ENCODE results near the gene TCF12.

Gene TCF12

GRCh38 chr15:56968256-56968655 is 49.8 kb downstream of the TCF12 start:
- Histone ChIP-seq H2AFZ (ENCODE audit: low read length) (no peak overlapping the region), H4K20me1 (ENCODE audit: insufficient read depth, low read length) (peaks cover 4% of the 10 kb centered on the region; the same call in 1 of the 2 replicates), H3K4me2 (ENCODE audit: low read length) (no peak overlapping the region), H3K9ac (ENCODE audit: low read length) (no peak overlapping the region), H3K9me2 (ENCODE audit: low read depth, low read length) (no peaks in the 10 kb centered on the region), H3K4me1 (ENCODE audit: insufficient read depth, low read length, severe bottlenecking) (peaks cover 9% of the 10 kb centered on the region), H3K79me2 (ENCODE audit: insufficient read depth, low read length) (peaks cover 96% of the 10 kb centered on the region), H3K27ac (ENCODE audit: low read depth, low read length, poor library complexity, severe bottlenecking) (no peak overlapping the region), H3K9me3 (ENCODE audit: low read length) (no peaks in the 10 kb centered on the region), H3F3A (ENCODE audit: insufficient read depth, low read length) (0 out of 2 replicates have a peak, but pooled peaks cover 2% of the 10 kb centered on the region), H3K36me3 (ENCODE audit: insufficient read depth, low read length) (peaks cover 4% of the 10 kb centered on the region; the same call in 1 of the 2 replicates), H3K27me3 (ENCODE audit: insufficient read depth, low read length) (no peaks in the 10 kb centered on the region), H3K4me3 (ENCODE audit: low read depth, low read length, poor library complexity, severe bottlenecking) (no peak overlapping the region)
- TF ChIP-seq CTCF (IDR thresholded peaks at IDR 0.05; ENCODE audit: low read length) (no peak), EZH2 (IDR thresholded peaks at IDR 0.05; ENCODE audit: borderline replicate concordance, low read length) (no peak)

GRCh38 chr15:56968821-56969220 is 50.4 kb downstream of the TCF12 start:
- peaks cover 3% of the 10 kb centered on the region for H3K4me1 ChIP-seq (ENCODE audit: insufficient read depth, low read length, severe bottlenecking)
- no peak overlapping the region for H2AFZ ChIP-seq (ENCODE audit: low read length)
- no peak overlapping the region for H3K4me2 ChIP-seq (ENCODE audit: low read length)
- no peaks in the 10 kb centered on the region for H3K9me2 ChIP-seq (ENCODE audit: low read depth, low read length)
- H3F3A ChIP-seq (ENCODE audit: insufficient read depth, low read length): 0 out of 2 replicates have a peak, but pooled peaks cover 2% of the 10 kb centered on the region
- peaks cover 4% of the 10 kb centered on the region; the same call in 1 of the 2 replicates for H4K20me1 ChIP-seq (ENCODE audit: insufficient read depth, low read length)
- no peaks in the 10 kb centered on the region for H3K9me3 ChIP-seq (ENCODE audit: low read length)
- H3K27me3 ChIP-seq (ENCODE audit: insufficient read depth, low read length): no peaks in the 10 kb centered on the region
- H3K36me3 ChIP-seq (ENCODE audit: insufficient read depth, low read length): peaks cover 4% of the 10 kb centered on the region; the same call in 1 of the 2 replicates
- H3K27ac ChIP-seq (ENCODE audit: low read depth, low read length, poor library complexity, severe bottlenecking): no peak overlapping the region
- no peak overlapping the region for H3K9ac ChIP-seq (ENCODE audit: low read length)
- H3K79me2 ChIP-seq (ENCODE audit: insufficient read depth, low read length): peaks cover 96% of the 10 kb centered on the region
- TF ChIP-seq EZH2 (IDR thresholded peaks at IDR 0.05; ENCODE audit: borderline replicate concordance, low read length) (no peak), CTCF (IDR thresholded peaks at IDR 0.05; ENCODE audit: low read length) (no peak)
- H3K4me3 ChIP-seq (ENCODE audit: low read depth, low read length, poor library complexity, severe bottlenecking): no peak overlapping the region

GRCh38 chr15:56969265-56969895 is 50.9 kb downstream of the TCF12 start:
- Histone ChIP-seq H3K4me2 (ENCODE audit: low read length) (no peak overlapping the region), H4K20me1 (ENCODE audit: insufficient read depth, low read length) (peaks cover 4% of the 10 kb centered on the region; the same call in 1 of the 2 replicates), H3K4me1 (ENCODE audit: insufficient read depth, low read length, severe bottlenecking) (no peaks in the 10 kb centered on the region), H3K79me2 (ENCODE audit: insufficient read depth, low read length) (peaks cover 96% of the 10 kb centered on the region), H3K27me3 (ENCODE audit: insufficient read depth, low read length) (no peaks in the 10 kb centered on the region), H3K9ac (ENCODE audit: low read length) (no peak overlapping the region), H3F3A (ENCODE audit: insufficient read depth, low read length) (0 out of 2 replicates have a peak, but pooled peaks cover 2% of the 10 kb centered on the region), H3K9me2 (ENCODE audit: low read depth, low read length) (no peaks in the 10 kb centered on the region), H3K36me3 (ENCODE audit: insufficient read depth, low read length) (peaks cover 4% of the 10 kb centered on the region; the same call in 1 of the 2 replicates), H3K9me3 (ENCODE audit: low read length) (no peaks in the 10 kb centered on the region), H2AFZ (ENCODE audit: low read length) (no peak overlapping the region), H3K4me3 (ENCODE audit: low read depth, low read length, poor library complexity, severe bottlenecking) (no peak overlapping the region), H3K27ac (ENCODE audit: low read depth, low read length, poor library complexity, severe bottlenecking) (no peak overlapping the region)
- TF ChIP-seq CTCF (IDR thresholded peaks at IDR 0.05; ENCODE audit: low read length): no peak
- no peak for TF ChIP-seq EZH2 (IDR thresholded peaks at IDR 0.05; ENCODE audit: borderline replicate concordance, low read length)
